ENCODE results near the gene GPX2.

- TF ChIP-seq CTCF (IDR thresholded peaks at IDR 0.05) = no peak
- TF ChIP-seq EZH2 (IDR thresholded peaks at IDR 0.05) = no peak
- no peak for TF ChIP-seq EZH2phosphoT487 (IDR thresholded peaks at IDR 0.05)
Measured at GRCh38 chr14:64929014-64929359, 13.6 kb downstream of the GPX2 start.
